LHCN-M2 (cell line): ENCODE measurements around the gene SNRNP27. TPM values are rescaled to one million over a fixed set of nuclear protein-coding genes. Genes with fewer than 3 reads are reported as not detected.

ENCODE experiments used
- DNase-seq: peaks from one replicate; pipeline ENCODE4 v3.0.0-alpha.2; 2012; ENCODE audit warnings: low read depth
- total RNA-seq: library from RNA; depleted of rRNA; stranded (reverse); fragments of >200 nt; gene quantifications from 2 replicates; pipeline ENCODE4 v1.2.3, GENCODE V29; 2014

The SNRNP27 gene
- total RNA-seq, 1 experiment from 2014 or later, result 93.7 TPM

- no peak for DNase-seq
Measured at GRCh38 chr2:69914950-69915945, 21.5 kb downstream of the SNRNP27 start, which contains the start of gene MXD1. TSS of gene MXD1 (plus strand) at chr2:69915109. CDS start at chr2:69915331, 222 bp downstream.

DNA sequence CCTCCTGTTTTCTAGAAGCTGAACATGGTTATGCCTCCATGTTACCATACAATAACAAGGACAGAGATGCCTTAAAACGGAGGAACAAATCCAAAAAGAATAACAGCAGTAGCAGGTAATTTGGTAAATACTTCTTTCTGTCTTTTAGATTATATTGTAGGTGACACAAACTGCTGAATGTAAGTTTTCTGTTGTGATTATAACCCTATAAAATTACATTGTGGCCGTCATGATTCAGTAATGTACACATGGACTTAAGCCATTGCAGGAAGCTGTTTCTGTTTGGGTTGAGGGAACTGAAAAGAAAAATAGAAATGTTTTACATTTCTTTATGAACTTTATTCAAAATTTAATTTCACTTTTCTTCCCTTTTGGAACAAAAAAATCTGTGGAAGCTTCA is 22.4 kb downstream of the SNRNP27 start:
- DNase-seq, result no peak

- DNase-seq, result peak; percentile 73
Measured at GRCh38 chr2:69917852-69918251, 24.1 kb downstream of the SNRNP27 start.

GRCh38 chr2:69918401-69918800 is 24.6 kb downstream of the SNRNP27 start:
- DNase-seq, result no peak

- no peak for DNase-seq
Measured at GRCh38 chr2:69923116-69923515, 29.4 kb downstream of the SNRNP27 start.

GRCh38 chr2:69926849-69927515 is 33.2 kb downstream of the SNRNP27 start:
- DNase-seq, result no peak

GRCh38 chr2:69931832-69932595 is 38.3 kb downstream of the SNRNP27 start:
- no peak for DNase-seq

GRCh38 chr2:69932596-69932922 is 38.8 kb downstream of the SNRNP27 start:
- no peak for DNase-seq

DNA sequence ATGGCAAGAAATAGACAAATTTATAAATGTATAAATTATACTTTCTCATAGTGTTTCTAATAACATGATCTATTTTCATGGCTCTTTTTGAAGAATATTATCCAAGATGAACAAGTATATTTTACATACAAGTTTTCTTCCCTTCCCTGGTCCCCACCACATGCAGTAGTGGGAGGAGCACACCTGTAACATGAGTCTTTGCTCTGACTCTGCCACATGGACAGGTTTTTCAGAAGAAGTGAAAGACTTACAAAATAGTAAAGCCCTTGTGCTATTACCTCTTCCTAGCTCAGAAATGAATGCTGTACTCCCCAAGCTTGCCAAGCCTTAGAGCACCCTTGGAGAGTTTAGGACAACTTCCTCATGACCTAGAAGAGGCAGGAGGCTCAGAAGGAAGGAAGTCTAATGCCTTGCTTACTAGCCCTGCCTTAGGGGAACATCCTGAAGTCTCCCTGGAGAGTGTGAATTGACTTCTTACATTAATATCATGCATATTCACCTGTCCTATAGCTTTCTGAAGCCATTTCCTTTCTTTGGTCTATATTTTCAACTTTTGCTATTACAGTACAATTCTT is 39.6 kb downstream of the SNRNP27 start:
- DNase-seq, result no peak

- DNase-seq, result peak; percentile 66
Measured at GRCh38 chr2:69933839-69934613, 40.3 kb downstream of the SNRNP27 start.

GRCh38 chr2:69934614-69934908 is 40.8 kb downstream of the SNRNP27 start:
- no peak for DNase-seq

DNA sequence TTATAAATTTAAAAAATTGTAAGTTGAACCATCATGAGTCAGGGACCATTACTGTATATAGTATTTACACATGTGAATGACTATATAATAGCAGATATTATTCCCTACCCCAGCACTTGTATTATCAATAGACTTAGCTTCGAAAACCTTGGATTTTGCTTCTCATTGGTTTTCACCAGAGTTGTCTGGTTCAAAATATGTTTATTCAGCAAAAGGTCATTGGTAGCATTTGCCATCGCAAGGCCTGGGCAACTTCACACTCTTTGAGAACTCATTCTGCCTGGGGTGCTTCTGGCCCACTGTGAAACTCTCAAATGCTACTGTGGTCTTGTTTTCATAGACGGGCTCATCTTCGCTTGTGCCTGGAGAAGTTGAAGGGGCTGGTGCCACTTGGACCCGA is 41.3 kb downstream of the SNRNP27 start:
- DNase-seq, result no peak

- DNase-seq, result no peak
Measured at GRCh38 chr2:69936906-69937305, 43.1 kb downstream of the SNRNP27 start.

DNA sequence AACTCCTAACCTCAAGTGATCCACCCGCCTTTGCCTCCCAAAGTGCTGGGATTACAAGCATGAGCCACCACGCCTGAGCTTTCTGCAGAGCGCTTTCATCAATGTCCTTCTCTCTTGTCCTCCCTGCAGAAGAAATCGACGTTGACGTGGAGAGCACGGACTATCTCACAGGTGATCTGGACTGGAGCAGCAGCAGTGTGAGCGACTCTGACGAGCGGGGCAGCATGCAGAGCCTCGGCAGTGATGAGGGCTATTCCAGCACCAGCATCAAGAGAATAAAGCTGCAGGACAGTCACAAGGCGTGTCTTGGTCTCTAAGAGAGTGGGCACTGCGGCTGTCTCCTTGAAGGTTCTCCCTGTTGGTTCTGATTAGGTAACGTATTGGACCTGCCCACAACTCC is 44.2 kb downstream of the SNRNP27 start:
- no peak for DNase-seq

DNA sequence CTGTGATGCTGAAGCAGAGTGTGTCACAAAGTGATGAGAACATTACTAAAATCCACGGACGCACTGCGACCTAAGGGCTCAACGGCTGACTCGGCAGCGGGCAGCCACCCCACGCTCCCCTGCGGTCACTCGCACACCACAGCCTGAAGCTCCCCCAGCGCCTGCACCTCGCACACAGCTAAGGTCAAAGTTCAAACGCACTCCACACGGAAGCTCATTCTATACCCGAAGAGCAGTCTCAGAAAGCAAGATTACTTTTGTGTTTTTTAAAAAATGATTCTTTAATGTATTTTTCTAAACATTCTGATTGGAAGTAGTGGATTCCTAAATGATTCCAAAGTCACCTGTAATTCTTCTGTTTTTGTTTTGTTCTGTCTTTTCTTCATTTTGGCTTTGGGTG is 46.0 kb downstream of the SNRNP27 start:
- no peak for DNase-seq

DNA sequence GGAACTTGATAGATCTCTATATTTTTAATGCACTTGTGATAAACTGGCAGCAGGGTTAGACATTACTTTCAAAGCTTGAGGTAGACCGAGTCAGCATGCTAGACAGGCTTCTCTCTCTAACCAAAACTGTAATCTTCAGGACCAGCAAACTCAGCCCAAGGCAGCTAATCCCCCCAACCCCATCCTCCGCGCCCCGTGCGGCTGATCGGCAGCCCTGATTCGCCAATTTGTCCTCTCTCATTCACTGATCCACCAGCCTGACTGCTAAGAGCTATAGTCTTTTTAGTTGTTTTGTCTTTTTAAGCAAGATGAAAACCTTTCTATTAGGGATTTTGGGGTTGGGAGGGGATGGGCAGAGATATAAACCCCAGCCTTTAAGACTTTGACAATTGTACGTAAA is 46.9 kb downstream of the SNRNP27 start:
- no peak for DNase-seq

DNA sequence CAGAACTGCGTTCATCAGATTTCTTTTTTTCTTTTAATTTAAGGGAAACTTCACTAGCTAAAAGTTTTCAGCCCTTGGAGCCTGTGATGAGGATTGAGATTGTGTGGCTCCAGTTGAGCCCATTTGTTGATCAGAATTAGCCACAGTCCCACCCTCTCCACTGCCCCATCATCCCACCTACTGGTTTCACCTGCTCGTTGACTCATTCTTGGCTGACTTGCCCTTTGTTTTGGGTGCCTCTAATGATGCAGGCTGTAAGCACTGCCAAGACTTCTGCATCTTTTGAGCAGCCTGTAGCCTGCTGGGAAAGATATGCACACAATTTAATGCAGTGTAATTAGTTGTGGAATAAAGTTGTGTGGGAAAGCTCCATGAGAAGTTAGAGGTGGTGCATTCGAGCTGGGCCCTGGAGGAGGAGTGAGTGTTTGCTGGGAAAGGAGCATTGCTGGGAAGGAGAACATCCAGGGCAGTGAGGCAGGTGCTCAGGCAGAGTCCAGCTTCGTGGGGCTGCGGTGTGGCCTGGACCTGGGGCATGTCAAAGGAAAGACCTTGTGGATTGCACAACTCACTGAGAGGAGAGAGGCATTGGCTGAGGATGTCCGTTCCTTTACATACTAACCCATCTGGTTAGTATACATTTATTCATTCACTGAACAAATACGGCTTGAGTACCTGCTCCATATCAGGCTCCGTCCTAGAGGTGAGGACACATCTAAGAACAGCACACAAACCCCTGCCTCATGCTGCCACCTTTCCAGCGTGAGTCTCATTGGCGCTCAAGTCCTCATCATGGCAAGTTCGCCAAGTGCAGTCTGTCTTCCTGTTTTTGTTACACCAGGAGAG is 49.5 kb downstream of the SNRNP27 start:
- DNase-seq, result no peak

DNA sequence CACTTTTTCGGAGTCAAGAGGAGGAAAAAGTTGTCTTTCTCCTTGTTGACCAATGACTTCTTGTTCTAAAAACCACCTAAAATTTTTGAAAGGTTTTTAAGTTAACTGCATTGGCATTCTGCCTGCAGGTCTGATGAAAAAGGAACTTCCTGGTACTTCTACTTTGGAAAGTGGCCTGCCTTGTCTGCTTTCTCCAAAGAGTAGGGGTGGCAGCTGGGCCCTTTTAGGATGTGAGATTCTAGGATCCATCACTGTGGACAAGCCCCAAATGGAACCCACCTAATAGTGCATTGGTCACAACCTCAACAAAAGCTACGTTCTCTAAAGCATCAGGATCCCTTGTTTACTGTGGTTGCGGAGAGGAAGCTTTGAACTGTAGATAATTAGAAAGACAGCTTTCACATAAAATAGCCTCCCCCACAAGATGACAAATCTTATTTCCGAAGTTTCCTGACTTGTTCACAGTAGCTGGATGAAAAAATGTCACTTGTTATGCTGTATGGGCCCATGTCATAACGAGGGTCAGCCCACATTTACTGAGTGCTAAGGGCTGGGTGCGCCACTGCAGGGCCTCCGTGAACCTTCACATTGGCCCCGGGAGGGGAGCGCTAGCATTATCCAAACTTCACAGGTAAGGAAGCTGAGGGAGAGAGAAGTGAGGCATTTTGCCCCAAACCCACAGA is 50.2 kb downstream of the SNRNP27 start:
- DNase-seq, result no peak

GRCh38 chr2:69944756-69945155 is 51.0 kb downstream of the SNRNP27 start:
- no peak for DNase-seq

- no peak for DNase-seq
Measured at GRCh38 chr2:69945441-69945840, 51.7 kb downstream of the SNRNP27 start.
